ENCODE results near the gene PEA15.

- TF ChIP-seq CTCF (IDR thresholded peaks at IDR 0.05; ENCODE audit: control extremely low read depth in 1 of 3, insufficient read depth in 1 of 3, low read depth in 1 of 3, low read length in 3 of 3) = no peak
- TF ChIP-seq CREB1 (IDR thresholded peaks at IDR 0.05) = no peak
- no peak for TF ChIP-seq POLR2AphosphoS5 (IDR thresholded peaks at IDR 0.05; ENCODE audit: low read depth, low read length)
- TF ChIP-seq CHD1 (IDR thresholded peaks at IDR 0.05; ENCODE audit: low read depth, low read length) = no peak
- no peak for TF ChIP-seq POLR2A (IDR thresholded peaks at IDR 0.05; ENCODE audit: control extremely low read depth in 1 of 2, low read depth in 2 of 2, low read length in 2 of 2)
Measured at GRCh38 chr1:160197231-160197630, 8.0 kb upstream of the PEA15 start.
